ENCODE results near the gene CCDC157.

Gene CCDC157

DNA sequence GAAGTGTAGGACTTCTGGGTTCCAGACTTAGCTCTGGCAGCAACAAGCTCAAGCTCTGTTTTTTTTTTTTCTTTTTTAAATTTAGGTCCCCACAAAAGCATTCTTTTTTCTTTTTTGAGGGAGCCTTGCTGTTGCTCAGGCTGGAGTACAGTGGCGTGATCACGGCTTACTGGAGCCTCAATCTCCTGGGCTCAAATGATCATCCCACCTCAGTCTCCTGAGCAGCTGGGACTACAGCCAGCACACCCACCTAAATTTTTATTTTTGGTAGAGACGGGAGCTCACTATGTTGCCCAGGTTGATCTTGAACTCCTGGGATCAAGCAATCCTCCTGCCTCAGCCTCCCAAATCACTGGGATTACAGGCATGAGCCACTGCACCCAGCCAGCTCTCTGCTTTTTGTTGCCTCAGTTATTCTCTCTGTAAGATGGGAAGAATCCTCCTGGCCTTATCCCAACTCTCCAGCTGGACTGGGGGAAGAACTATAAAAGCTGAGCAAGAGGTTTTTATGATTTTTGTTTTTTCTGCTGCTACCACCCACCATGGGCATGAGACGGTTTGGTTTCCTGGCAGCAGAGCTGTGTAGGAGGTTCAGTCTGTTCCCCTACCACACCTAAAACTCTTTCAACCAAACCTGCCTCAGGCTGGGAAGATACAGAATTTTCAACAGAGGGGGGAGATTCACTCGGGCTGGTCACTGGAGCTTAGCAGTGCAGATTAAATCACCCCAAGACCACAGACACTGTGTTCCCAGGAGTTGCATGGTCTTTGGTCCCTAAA lies 57.1 kb downstream of the CCDC157 start:
- no peak for DNase-seq (ENCODE audit: low spot score)

DNA sequence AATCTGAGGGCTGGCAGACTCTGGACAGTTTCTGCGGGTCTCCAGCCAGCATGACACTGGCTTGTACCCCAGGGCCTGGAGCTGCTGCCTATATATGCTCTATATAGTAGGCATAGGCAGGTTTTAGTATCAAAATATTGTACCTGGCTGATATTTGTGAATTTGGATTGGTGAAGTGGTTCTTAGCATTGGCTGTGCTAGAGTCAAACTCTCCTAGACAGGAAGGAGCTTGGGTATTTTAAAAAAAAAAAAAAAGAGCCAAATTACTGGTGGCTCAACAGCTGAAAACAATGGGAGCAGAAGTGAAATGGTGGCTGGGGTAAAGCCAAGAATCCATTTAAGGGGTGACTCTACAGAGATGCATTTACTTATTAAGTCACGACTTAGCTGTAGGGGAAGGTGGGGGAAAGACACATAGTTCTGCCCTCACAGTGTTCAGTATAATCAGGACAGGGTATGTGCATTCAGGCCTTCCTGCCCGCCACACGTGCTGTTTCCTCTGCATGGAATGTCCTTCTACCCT lies 57.8 kb downstream of the CCDC157 start:
- no peak for DNase-seq (ENCODE audit: low spot score)

DNA sequence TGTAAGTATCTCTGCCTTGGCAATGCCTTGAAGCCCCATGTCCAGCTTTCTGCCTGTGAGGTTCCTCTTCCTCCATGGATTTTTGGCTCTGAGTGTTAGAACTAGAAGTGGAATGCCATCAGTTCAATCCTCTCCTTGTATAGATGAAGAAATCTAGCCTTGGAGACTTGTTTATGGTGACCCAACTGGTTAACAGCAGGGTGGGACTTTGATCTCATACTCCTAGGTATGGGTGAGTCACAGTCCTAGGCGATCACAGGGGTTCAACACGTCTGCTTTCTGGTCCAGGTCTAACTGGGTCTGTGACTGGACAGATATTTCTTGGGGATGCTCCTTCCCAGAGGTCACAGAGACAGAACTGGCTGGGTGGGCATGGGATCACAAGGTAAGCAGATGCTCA lies 59.6 kb downstream of the CCDC157 start:
- no peak for DNase-seq (ENCODE audit: low spot score)

DNA sequence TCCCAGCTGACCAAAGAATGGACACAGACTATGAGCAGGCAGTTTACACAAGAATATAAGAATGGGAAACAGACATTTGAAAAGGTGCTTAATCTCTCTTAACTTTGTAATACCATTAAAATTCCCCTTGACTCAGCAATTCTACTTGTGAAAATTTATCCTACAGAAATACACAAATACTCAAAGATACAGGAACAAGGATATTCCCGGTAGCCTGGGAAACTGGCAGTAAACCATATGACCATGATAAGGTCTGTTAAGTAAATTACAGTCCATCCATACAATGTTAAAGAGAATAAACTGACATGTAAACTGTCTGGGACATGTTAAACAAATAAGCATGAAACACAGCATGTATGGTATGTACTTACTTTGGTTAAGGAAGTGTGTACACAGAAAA lies 60.0 kb downstream of the CCDC157 start:
- DNase-seq (ENCODE audit: low spot score), result no peak

DNA sequence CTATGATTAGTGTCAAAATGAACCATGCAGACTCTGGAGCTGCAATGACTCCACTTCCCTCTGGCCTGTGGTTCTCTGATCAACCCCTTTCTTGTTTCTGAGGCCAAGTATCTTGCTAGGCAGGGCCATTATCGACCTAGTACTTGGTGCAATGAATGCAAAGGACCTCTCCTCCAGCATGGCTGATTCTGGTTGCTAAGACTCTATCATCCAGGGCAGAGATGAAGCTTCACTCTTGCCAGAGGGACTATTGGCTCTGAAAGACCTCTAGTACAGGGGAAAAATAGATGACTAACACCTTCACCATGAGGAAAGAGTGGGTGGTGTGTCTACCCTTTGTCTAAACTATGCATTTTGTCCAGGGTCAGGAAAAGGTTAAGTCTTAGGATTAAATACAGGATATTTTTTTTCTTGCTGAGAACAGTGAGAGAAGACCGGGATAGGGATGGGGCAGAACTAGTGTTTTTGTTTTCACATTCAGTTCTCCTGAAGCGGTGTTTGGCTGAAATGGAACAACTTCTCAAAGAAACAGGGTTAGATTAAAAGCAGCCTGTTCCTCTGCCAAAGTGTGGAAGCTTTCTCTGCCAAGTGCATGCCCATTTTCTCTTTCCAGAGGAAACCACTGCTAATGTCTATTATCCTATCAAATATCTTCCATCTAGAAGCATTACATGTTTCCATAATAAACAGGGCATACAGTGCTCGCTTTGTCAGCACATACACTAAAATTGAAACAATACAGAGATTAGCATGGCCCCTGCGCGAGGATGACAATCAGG lies 63.7 kb downstream of the CCDC157 start:
- DNase-seq (ENCODE audit: low spot score), result peak; percentile 32

DNA sequence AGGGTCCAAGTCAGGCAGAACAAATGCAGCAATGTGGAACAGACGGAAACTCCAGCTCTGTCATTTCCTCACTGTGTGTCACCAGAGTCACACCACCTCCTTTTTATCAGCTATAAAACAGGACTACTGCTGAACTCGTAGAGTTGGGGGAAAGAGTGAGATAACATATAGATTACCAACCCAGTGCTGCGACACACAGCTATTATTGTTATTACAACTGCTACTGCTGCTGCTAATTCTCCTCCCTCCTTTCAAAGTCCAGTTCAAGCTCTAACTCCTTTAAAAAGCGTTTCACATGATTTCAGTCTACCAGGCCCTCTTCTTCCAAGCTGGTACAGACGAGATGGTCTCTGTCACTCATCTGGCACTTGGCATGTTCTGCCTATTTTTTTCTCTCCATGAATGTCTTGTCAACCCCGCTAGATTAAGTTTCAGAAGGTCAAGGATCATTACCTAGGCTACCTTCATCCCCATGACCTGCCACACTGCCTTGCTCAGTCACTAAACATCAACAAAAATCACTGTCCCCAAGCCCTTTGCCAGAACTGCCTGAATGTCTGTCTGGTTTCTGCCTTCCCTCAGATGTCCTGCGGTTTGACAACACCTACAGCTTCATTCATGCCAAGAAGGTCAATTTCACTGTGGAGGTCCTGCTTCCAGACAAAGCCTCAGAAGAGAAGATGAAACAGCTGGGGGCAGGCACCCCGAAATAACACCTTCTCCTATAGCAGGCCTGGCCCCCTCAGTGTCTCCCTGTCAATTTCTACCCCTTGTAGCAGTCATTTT lies 65.1 kb downstream of the CCDC157 start:
- DNase-seq (ENCODE audit: low spot score), result no peak

DNA sequence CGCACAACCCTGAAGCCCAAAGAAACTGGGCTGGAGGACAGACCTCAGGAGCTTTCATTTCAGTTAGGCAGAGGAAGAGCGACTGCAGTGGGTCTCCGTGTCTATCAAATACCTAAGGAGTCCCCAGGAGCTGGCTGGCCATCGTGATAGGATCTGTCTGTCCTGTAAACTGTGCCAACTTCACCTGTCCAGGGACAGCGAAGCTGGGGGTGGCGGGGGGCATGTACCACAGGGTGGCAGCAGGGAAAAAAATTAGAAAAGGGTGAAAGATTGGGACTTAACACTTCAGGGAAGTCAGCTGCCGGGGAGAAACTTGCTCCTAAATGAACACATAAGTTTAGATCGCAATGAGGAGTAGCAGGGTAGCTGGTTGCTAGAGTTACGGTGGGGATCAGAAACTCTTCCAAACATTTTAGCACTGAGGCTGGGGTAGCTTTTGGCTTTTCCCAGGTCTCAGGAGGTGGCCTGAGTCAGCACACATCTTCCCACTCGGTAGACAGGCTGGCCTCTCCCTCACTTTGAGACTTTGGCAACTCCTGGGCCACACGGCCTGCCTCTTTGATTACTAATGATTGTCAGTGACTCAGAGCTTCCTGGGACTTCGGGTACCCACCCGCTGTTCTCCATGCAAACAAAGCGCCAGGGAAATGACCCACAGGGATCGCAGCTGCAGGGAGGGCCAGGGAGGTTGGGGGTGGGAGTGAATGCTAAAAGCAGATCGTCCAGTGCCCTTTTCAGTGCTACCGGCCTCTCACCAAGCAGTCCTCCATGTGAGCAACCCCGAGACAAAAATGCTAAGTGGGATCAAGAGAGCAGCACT lies 65.9 kb downstream of the CCDC157 start:
- peak; percentile 70 for DNase-seq (ENCODE audit: low spot score)

DNA sequence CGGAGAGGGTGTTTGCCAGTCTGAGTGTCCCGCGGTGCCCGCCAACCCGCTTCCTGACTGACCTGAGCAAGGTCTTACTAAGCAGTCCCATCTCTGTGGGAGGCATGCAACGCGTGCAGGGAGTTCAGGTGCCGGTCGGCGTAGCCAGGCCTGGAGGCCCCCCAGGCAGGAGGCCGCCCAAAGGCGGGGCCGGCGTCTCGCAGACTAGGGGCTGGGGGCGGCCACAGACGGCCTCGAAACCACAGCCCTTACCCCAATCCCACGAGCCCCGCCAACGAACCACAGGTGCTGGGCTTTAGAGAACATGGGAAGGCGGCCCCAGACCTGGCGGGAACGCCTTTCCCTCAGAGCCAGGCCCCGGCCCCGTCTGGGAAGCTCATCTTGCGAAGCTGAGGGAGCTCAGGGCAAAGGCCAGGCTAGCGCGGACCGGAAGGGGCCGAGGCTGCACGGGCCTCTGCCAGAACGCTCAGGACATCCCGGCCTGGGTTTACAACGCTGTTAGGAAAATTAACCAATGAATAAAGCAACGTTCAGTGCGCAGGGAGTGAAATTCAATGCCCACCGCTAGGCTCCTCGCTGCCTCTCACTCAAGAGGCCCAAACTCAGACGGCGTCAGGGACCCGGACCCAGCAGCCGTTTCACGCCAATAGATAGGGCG lies 66.6 kb downstream of the CCDC157 start:
- no peak for DNase-seq (ENCODE audit: low spot score)

DNA sequence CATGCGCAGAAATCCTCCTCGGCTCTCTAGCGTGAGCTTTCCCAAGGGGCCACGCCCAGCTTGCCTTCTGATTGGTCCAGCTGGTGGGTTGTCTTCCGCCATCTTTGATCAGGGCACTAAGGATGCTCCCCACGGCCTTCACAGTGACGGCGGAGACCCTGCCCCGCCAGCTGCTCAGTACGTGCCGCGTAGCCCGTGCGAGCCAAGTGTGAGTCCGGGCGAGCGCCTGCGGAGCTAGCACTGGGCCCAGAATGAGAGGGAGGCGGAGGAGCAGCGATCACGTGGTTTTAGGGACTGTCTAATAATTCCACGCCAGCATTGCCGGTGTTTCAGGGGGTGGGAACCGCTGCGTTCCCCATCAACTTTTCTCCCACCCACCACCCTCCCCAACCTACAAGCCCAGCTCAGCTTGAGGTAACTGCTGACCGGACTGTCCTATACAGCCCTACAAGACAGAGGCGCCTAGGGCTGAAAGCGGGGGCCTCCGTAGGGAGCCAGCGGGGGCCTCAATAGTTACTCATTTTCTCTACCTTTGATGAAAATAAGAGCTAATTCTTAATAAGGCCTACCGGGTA lies 67.2 kb downstream of the CCDC157 start:
- peak; percentile 100 for DNase-seq (ENCODE audit: low spot score)

DNA sequence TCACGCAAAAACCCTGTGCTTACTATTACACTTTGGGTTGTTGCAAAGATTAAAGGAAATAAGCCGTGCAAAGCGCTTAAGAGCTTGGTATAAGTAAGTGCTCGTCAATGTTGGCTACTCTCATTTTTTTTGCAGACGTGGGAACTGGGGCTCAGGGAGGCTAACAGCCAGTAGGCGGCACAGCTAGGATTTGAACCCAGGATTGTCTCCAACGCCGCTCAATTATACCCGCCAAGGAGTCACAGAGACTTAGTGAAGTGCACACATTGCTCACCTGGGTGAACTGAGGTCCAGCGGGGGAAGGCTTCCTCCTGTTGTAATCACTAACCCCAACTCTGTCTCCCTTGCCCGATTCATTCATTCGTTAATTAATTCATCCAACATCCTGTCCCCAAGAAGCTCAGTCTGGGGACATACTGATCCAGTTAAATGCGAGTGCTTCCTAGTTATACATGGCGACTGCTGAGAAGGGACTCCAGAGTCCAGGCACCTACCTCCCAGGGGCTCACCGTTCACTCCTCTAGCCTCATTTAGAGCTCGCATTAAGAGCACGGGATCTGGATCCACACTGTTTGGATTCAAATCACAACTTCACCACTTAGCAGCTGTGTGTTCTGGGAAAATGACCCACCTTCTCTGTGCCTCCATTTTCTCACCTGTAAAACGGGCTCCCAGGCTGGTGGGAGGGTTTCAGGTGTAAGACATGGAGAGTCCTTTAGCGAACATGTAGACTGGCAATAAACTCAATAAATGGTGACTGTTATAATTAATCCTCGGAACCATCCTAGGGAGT lies 67.9 kb downstream of the CCDC157 start:
- peak; percentile 67 for DNase-seq (ENCODE audit: low spot score)

DNA sequence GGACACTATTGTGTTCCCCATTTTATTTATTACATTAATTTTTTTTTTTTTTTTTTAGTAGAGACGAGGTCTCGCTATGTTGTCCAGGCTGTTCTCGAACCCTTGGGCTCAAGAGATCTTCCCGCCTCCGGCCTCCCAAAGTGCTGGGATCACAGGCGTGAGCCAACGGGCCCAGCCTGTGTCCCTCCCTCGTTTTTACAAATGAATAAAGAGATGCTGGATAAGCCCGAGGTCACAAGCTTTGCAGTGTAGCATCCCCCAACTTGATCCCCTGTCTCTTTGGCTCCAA lies 68.5 kb downstream of the CCDC157 start:
- no peak for DNase-seq (ENCODE audit: low spot score)

DNA sequence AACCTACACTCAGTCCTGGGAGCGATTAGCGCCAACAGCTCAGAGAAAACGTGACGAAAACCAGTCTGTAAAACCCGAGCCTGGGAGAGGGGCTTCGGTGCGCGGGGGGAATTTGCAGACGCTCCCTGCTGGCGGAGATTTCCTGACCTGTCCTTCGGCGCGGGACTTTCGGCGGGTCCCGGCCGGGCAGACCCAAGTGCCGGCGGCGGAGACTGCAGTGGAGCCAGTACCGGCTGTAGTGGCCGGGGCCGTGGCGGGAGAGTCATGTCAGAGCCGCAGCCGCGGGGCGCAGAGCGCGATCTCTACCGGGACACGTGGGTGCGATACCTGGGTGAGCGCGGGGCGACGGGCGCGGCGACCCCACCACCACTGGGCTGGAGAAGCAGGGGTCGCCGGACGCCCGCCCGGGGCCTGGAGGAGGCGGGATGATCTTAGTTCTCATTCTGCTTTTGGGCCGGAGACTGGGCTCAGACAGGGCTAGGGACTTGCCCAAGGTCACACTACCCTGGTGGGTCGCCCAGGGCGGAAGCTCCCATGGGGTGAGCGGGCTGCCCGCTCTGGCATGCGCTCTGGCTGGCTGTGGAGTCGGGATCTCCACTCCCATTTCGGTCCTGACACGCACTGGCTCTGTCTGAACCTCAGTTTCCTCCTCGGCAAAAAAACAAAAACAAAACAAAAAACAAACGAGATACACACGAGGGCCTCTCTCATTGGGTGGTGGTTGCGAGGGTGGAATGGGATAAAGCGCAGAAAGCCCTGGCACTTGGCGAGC lies 69.0 kb downstream of the CCDC157 start, which contains the start of gene MTFP1:
Gene MTFP1, plus strand, starts transcription at position 153 of the 772 bp plus-strand sequence. Its CDS starts 112 bp downstream, at position 265.
- DNase-seq (ENCODE audit: low spot score), result no peak

All from pons (tissue), 1 donor.